Mucosa of descending colon (tissue), 3 donors: ENCODE measurements around the gene COPA. TPM values are rescaled to one million over a fixed set of nuclear protein-coding genes. Genes with fewer than 3 reads are reported as not detected.

Source experiments
- ATAC-seq: fragments of 200-7000 bp; cut with Tn5 transposase; one replicate; pipeline ENCODE4 v1.9.1; 2020; ENCODE audit warnings: mild to moderate bottlenecking, moderate library complexity
- DNase-seq, 3 donors: peaks; one replicate each; pipeline ENCODE4 v3.0.0-alpha.2; 2020
- H3K36me3 ChIP-seq: fragments of 200-600 bp; one replicate; pipeline ENCODE4 v1.8.0; 2021; ENCODE audit warnings: low read depth, mild to moderate bottlenecking
- H3K4me1 ChIP-seq: fragments of 200-600 bp; one replicate; pipeline ENCODE4 v1.8.0; 2021; ENCODE audit warnings: low read depth, mild to moderate bottlenecking
- H3K4me3 ChIP-seq: fragments of 200-600 bp; one replicate; pipeline ENCODE4 v1.8.0; 2021; ENCODE audit warnings: mild to moderate bottlenecking
- H3K9me3 ChIP-seq: fragments of 200-600 bp; one replicate; pipeline ENCODE4 v1.8.0; 2021; ENCODE audit warnings: mild to moderate bottlenecking
- intact Hi-C, 2 donors: fragments of 100-400 bp; cut with DNase I in 1 of 2; cut with micrococcal nuclease in 1 of 2; formaldehyde crosslinking; loops; one replicate each; pipeline versions ENCODE4 v1.11.0 to v1.11.1; 2022; cut with DNase I, micrococcal nuclease
- total RNA-seq, 3 donors: library from RNA; stranded (reverse); fragmentation: NEBNext Ultra II Directional in 2 of 3; extraction: Animal tissue kit (Norgen Biotek cat#: 25700) in 2 of 3; gene quantifications; one replicate each; pipeline versions ENCODE4 v1.2.1 to v1.2.4, GENCODE V29; 2021 to 2023
- TF ChIP-seq, protein P1 (sequence below): fragments of 200-600 bp; IDR thresholded peaks from one replicate; pipeline ENCODE4 v1.8.0; 2022; ENCODE audit warnings: antibody characterized with exemption, mild to moderate bottlenecking
- donor health status: DM: no; HTN: no; CAD: no; lungs with moderate emphysema.
- donor health status: DM: no; HTN: no; CAD: no.
- donor health status: DM: no; HTN: yes; CAD: no.

COPA gene
- total RNA-seq, 3 donors from 2014 or later: 141 to 165 (median 151) TPM

DNA sequence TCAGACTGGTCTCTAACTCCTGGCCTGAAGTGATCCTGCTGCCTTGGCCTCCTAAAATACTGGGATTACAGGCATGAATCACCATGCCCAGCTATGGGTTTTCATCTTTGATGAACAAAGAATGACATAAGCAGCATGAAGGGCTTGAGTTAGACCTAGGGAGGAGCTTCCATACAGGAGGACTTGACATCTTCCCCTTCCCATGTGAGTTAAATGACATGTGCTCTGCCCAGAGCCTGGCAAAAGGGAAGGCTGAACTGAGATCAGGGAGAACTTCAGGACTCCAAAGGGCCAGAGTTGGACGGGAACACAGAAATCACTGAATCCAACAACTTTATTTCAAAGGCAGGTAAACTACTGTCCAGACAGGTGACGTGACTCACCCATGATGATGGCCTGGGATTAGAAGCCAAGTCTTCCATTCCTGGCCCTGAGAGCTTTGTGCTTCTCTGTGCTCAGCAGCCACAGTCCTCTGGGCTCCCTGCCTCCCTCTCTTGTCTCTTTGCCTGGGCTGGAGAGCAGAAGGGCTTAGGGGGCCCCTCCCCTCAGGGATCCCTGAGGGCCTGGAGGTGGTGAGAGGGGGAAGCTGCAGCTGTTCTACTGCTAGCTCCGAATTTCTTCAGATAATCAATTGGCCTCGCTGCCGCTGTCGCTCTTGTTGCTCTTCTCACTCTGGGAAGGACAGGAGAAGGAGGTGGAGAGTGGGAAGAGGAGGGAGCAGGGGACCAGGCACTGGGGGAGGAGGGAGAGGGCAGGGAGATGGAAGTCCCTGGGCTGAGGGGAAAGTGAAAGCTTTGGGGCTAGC, 31.5 kb upstream of the COPA start:
- Histone ChIP-seq H3K4me3 (no peak overlapping the region), H3K36me3 (no peaks in the 10 kb centered on the region), H3K4me1 (no peaks in the 10 kb centered on the region), H3K9me3 (no peaks in the 10 kb centered on the region)
- TF ChIP-seq, protein P1, sequence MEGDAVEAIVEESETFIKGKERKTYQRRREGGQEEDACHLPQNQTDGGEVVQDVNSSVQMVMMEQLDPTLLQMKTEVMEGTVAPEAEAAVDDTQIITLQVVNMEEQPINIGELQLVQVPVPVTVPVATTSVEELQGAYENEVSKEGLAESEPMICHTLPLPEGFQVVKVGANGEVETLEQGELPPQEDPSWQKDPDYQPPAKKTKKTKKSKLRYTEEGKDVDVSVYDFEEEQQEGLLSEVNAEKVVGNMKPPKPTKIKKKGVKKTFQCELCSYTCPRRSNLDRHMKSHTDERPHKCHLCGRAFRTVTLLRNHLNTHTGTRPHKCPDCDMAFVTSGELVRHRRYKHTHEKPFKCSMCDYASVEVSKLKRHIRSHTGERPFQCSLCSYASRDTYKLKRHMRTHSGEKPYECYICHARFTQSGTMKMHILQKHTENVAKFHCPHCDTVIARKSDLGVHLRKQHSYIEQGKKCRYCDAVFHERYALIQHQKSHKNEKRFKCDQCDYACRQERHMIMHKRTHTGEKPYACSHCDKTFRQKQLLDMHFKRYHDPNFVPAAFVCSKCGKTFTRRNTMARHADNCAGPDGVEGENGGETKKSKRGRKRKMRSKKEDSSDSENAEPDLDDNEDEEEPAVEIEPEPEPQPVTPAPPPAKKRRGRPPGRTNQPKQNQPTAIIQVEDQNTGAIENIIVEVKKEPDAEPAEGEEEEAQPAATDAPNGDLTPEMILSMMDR: no peak
- intact Hi-C loops: no loop called here
- DNase-seq (no peak), ATAC-seq (no peak)

DNA sequence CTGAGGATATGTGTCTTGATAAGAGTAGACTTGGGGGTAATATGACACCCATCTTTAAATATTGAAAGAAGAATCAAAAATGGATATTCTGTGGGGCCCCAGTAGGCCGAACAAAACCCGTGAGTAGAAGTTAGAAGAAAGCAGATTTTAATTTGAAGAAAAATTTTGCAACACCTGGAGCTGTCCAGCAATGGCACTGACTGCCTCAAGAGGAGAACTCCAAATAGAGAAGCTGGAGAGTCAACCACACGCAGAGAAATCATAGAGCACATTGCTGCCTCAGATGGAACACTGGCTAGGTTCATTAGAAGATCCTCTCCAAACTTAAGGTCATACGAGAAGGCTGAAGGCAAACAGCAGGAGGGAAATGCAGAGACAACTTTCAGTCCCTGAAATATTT, 30.6 kb upstream of the COPA start:
- TF ChIP-seq, protein P1: no peak
- intact Hi-C loops: no loop called here
- Histone ChIP-seq H3K36me3 (no peaks in the 10 kb centered on the region), H3K4me3 (no peak overlapping the region), H3K9me3 (no peaks in the 10 kb centered on the region), H3K4me1 (no peaks in the 10 kb centered on the region)
- no peak for DNase-seq
- ATAC-seq: no peak

DNA sequence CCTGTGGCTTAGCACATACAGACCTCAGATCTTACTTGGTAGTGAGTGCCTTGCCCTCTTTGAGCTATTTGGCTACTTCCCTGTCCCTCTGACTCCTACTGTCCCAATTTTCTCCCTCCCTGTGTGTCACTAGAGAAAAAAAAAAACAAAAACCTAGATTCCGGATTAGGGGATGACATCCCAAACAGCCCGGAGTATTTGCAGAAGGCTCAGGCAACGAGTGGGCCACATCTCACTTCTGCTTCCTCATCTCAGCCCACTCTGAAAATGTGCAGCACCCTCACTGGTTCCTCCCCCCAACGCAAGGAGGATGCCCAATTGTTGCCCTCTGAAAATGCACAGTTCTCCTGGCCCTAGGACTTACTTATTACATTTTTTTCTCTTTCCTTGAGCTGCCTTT, 28.7 kb upstream of the COPA start:
- ATAC-seq (no peak), DNase-seq (no peak)
- TF ChIP-seq, protein P1: no peak
- no peak overlapping the region for H3K4me3 ChIP-seq
- H3K36me3 ChIP-seq: no peaks in the 10 kb centered on the region
- intact Hi-C loops: no loop called here
- no peaks in the 10 kb centered on the region for H3K4me1 ChIP-seq
- no peaks in the 10 kb centered on the region for H3K9me3 ChIP-seq

DNA sequence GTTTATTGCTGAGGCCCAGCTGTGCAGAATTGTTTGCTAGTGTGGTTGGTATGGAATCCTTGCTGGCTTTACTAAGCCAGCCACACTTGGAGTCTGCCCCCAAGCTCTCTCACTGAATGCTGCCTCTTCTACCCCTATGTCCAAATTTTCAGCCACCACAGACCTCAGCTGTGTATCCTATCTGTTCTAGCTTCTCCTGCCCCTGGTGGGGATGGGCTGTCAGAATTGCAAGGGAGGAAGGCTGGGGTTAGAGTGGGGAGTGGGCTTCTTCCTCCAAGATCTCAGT, 28.2 kb upstream of the COPA start:
- Histone ChIP-seq H3K4me1 (no peaks in the 10 kb centered on the region), H3K9me3 (no peaks in the 10 kb centered on the region), H3K36me3 (no peaks in the 10 kb centered on the region), H3K4me3 (no peak overlapping the region)
- TF ChIP-seq, protein P1: no peak
- intact Hi-C loops: no loop called here
- DNase-seq (no peak), ATAC-seq (no peak)

DNA sequence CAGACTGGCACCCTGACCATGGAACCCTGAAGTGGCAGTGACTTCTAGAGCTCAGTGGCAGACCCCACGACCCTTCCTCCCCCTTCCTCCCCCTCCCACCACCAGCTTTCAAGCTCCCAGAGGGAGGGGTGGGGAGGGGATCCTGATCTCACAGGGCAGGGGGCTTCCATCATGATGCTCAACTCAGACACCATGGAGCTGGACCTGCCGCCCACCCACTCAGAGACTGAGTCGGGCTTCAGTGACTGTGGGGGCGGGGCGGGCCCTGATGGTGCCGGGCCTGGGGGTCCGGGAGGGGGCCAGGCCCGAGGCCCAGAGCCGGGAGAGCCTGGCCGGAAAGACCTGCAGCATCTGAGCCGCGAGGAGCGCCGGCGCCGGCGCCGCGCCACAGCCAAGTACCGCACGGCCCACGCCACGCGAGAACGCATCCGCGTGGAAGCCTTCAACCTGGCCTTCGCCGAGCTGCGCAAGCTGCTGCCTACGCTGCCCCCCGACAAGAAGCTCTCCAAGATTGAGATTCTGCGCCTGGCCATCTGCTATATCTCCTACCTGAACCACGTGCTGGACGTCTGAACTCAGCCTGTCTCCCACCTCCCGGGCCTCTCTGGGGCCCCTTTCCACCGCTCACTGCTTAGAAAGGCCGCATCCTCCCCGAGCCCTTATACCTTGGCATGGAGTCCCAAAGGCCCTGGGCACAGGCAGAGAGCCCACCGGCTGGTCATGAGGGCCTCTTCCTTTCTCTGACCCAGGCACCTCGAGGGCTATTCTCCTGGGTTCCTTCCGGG, 27.7 kb upstream of the COPA start:
- TF ChIP-seq, protein P1: no peak
- Histone ChIP-seq H3K9me3 (no peaks in the 10 kb centered on the region), H3K4me3 (no peak overlapping the region), H3K36me3 (no peaks in the 10 kb centered on the region), H3K4me1 (no peaks in the 10 kb centered on the region)
- ATAC-seq: no peak
- no peak for DNase-seq
- intact Hi-C loops: no loop called here
